SH-SY5Y (cell line): ENCODE results near the gene CHURC1.

ENCODE experiments used
- GATA2 ChIP-seq: IDR thresholded peaks from 2 replicates; pipeline ENCODE4 v1.6.1; 2011; ENCODE audit warnings: mild to moderate bottlenecking, low read depth, low read length
- GATA3 ChIP-seq: IDR thresholded peaks from 2 replicates; pipeline ENCODE4 v1.6.1; 2011; ENCODE audit warnings: low read depth, mild to moderate bottlenecking, low read length, moderate library complexity

Gene CHURC1

DNA sequence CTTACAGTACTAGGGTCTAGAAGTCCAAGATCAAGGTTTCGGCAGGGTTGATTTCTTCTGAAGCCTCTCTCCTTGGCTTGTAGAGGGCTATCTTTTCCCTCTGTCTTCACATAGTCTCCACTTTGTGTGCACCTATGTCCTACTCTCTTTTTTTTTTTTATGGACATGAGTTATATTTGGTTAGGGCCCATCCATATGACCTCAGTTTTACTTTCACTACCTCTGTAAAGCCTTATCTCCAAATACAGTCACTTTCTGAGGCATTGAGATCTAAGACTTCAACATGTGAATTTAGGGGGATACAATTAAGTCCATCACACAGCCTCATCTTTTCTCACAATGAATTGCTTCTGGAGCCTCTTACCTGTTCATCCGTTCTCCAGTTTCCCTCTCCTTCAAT lies 28.7 kb upstream of the CHURC1 start:
- no peak for TF ChIP-seq GATA2
- no peak for TF ChIP-seq GATA3

- no peak for TF ChIP-seq GATA2
- no peak for TF ChIP-seq GATA3
Observed at GRCh38 chr14:64889352-64889751, 24.9 kb upstream of the CHURC1 start.

DNA sequence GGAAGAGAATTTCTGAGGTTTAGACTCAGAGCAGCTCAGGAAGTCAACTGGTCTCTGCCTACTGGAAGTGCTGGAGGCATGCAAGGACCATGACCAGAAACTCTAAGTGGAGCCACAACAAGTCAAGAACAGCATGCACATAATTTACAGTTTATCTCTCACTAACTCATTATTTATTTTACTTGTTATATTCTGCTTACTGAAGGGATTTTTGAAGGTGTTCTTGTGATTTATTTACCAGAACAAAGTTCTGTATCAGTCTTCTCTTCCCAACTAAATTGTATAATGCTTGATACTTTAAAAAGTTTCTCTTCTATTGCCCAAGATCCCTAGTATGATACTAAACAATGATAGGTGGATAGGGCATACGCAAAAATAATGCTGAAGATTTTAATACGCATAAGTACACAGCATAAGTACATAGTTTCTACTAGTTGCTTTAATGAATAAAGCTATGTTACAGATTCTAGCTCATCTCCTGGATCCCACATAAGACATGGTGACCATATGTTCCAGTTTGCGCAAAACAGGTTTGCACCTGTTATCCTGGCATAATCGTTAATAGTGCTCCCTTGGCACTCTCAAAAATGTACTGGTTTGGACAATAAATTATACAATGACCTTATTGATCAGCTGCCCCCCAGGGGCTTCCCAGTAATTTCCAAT lies 22.9 kb upstream of the CHURC1 start:
- no peak for TF ChIP-seq GATA2
- TF ChIP-seq GATA3, result no peak

DNA sequence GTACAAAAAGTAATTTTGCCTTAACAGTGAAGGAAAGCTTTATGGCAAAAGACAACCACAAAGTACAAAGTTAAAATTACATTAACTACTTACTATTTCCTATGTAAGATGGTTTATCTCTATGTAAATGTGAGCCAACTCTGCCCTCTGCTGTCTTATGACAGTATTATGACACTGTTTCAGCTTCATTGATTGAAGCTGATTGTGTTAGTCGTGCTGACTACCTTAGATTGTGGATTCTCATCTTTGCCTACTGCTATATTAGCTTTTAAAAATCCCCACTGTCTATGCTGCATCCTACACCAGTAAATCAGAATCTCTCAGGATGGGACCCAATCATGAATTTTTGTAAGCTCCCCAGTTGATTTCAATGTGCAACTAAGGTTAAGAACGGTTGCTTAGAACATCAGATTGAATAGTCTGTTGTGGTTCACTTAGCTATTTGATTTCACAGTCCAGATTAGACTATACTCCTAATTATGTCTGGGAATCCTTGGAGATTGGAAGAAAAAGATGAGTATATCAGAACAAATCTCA lies 22.3 kb upstream of the CHURC1 start:
- no peak for TF ChIP-seq GATA3
- TF ChIP-seq GATA2, result no peak

- no peak for TF ChIP-seq GATA3
- TF ChIP-seq GATA2, result no peak
Observed at GRCh38 chr14:64899958-64900357, 14.3 kb upstream of the CHURC1 start.

GRCh38 chr14:64906022-64906421 lies 8.2 kb upstream of the CHURC1 start:
- TF ChIP-seq GATA2 (no peak), GATA3 (no peak)

- TF ChIP-seq GATA3, result no peak
- TF ChIP-seq GATA2, result no peak
Observed at GRCh38 chr14:64910847-64911495, 3.3 kb upstream of the CHURC1 start.

- TF ChIP-seq GATA2, result no peak
- no peak for TF ChIP-seq GATA3
Observed at GRCh38 chr14:64912261-64912660, 2.0 kb upstream of the CHURC1 start.

DNA sequence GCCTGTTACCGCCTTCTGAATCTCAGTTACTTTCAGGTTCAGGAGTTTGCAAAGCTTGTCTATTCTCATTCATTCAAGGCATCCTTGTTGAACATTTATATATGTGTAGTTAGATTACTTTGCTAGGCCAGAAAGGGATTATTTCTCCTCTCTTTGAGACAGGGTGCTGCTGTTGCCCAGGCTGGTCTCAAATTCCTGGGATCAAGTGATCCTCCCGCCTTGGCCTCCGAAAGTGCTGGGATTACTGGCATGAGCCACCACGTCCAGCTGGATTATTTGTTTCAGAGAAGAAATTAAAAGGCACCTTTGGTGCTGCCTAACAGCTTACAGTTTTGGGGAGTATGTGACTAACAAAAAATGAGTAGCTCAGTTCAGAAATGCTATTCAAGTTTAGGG lies 772 bp downstream of the CHURC1 start:
- no peak for TF ChIP-seq GATA2
- no peak for TF ChIP-seq GATA3

- TF ChIP-seq GATA2, result no peak
- TF ChIP-seq GATA3, result no peak
Observed at GRCh38 chr14:64915797-64916196, 1.5 kb downstream of the CHURC1 start.

DNA sequence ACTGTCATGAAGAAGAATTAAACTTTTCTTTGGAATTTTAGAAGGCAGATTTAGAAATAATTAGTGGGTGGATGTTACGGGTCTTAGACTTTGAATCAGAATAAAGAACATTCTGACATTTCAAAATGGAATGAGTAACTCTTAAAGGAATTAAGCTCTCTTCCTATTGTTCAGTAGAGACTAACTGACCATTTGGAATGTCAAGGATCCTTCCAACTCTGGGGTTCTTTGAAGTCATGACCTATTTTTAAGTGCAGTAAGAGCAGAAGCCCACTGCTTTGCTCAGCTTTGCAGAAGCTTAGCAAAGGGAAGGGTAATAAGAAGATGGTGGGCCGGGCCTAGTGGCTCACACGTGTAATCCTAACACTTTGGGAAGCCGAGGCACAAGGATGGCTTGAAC lies 4.0 kb downstream of the CHURC1 start:
- no peak for TF ChIP-seq GATA3
- no peak for TF ChIP-seq GATA2

- TF ChIP-seq GATA2 (no peak), GATA3 (no peak)
Observed at GRCh38 chr14:64919215-64919614, 5.0 kb downstream of the CHURC1 start.

DNA sequence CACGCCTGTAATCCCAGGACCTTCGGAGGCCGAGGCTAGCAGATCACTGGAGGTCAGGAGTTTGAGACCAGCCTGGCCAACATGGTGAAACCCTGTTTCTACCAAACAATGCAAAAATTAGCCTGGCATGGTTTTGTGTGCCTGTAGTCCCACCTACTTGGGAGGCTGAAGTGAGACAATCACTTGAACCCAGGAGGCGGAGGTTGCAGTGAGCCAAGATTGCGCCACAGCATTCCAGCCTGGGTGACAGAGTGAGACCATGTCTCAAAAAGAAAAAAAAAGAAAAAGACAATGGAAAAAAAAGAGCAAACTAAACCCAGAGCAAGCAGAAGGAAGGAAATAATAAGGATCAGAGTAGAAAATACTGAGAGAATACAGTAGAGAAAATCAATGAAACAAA lies 5.4 kb downstream of the CHURC1 start:
- no peak for TF ChIP-seq GATA3
- no peak for TF ChIP-seq GATA2

GRCh38 chr14:64920465-64920864 lies 6.2 kb downstream of the CHURC1 start:
- no peak for TF ChIP-seq GATA2
- TF ChIP-seq GATA3, result no peak

DNA sequence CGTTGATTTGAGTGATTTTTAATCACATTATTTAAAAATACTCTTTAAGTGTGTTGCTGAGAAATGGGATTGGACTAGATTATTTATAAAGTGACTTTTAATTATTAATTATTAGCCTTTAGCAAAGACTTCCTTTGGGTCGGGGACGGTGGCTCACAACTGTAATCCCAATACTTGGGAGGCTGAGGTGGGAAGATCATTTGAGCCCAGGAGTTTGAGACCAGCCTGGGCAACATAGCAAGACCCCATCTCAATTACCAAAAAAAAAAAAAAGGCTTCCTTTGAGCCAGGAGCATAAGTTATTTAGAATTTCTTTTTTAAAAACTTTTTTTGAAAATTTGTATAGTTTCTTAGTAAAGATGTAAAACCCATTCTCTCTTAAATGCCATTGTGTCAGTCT lies 8.8 kb downstream of the CHURC1 start:
- TF ChIP-seq GATA3, result no peak
- TF ChIP-seq GATA2, result no peak
